Activated CD8-positive, alpha-beta T cell treated with anti-CD3 and anti-CD28 coated beads for 36 hours (primary cell): ENCODE results near the gene TAX1BP3. TPM values are rescaled to one million over a fixed set of nuclear protein-coding genes. Genes with fewer than 3 reads are reported as not detected.

Experiments used
- ATAC-seq: fragments of 200-7000 bp; cut with Tn5 transposase; one replicate; pipeline ENCODE4 v1.10.0; 2021; ENCODE audit warnings: mild to moderate bottlenecking, moderate library complexity
- CTCF ChIA-PET: fragments of 350-600 bp; sonication (Branson Sonifier 250); formaldehyde crosslinking; loops from one replicate; lab custom pipeline; 2021; ENCODE audit warnings: antibody characterized with exemption; lab: Charles Lee
- POLR2A ChIA-PET: fragments of 350-600 bp; sonication (Branson Sonifier 250); formaldehyde crosslinking; loops from one replicate; lab custom pipeline; 2021; ENCODE audit warnings: antibody characterized with exemption; lab: Charles Lee
- DNase-seq: peaks from one replicate; pipeline ENCODE4 v3.0.0-alpha.2; 2020
- H3K27ac Mint-ChIP-seq: one replicate; pipeline ENCODE4 v1.8.0; 2021; ENCODE audit warnings: mild to moderate bottlenecking, mixed read lengths
- H3K27me3 Mint-ChIP-seq: one replicate; pipeline ENCODE4 v1.8.0; 2021; ENCODE audit warnings: mixed read lengths
- H3K36me3 Mint-ChIP-seq: one replicate; pipeline ENCODE4 v1.8.0; 2021; ENCODE audit warnings: low read depth, mixed read lengths
- H3K4me1 Mint-ChIP-seq: one replicate; pipeline ENCODE4 v1.8.0; 2021; ENCODE audit warnings: low read depth, mixed read lengths
- H3K4me3 Mint-ChIP-seq: one replicate; pipeline ENCODE4 v1.8.0; 2021; ENCODE audit warnings: mild to moderate bottlenecking, moderate library complexity, mixed read lengths
- H3K9me3 Mint-ChIP-seq: one replicate; pipeline ENCODE4 v1.8.0; 2021; ENCODE audit warnings: mixed read lengths
- intact Hi-C: fragments of 100-400 bp; cut with micrococcal nuclease; formaldehyde crosslinking; loops from one replicate; pipeline ENCODE4 v1.10.0; 2022
- total RNA-seq, 2 experiments: library from RNA; stranded (reverse); gene quantifications; one replicate each; pipeline ENCODE4 v1.2.3, GENCODE V29; 2021
- TF ChIP-seq, protein P1 (sequence below): fragments of 200-600 bp; IDR thresholded peaks from one replicate; pipeline ENCODE4 v1.8.0; 2022; ENCODE audit warnings: antibody characterized with exemption, mild to moderate bottlenecking

The TAX1BP3 gene
- total RNA-seq, 2 experiments from 2014 or later, result 14.3 to 15.1 TPM

DNA sequence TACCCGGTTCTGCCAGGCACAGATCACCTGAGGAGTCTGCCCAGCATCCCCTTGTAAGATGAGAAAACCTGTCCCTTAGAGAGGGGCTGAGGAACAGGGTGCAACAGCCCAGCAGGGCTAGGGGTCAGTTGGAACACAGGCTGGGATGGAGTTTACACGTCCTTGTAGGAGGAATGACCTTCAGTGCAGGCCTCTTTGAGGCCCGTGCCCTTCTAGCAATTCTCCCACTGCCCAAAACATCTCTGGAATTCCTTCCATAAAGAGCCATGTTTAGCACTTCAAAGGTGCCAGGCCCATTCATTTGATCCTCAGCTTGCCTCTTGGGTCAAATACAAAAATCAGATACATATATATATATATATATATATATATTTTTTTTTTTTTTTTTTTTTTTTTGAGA, 27.4 kb downstream of the TAX1BP3 start:
- ATAC-seq (no peak), DNase-seq (no peak)
- no peak overlapping the region for H3K4me3 Mint-ChIP-seq
- H3K27ac Mint-ChIP-seq, result peak overlapping the region; percentile 89
- TF ChIP-seq, protein P1, sequence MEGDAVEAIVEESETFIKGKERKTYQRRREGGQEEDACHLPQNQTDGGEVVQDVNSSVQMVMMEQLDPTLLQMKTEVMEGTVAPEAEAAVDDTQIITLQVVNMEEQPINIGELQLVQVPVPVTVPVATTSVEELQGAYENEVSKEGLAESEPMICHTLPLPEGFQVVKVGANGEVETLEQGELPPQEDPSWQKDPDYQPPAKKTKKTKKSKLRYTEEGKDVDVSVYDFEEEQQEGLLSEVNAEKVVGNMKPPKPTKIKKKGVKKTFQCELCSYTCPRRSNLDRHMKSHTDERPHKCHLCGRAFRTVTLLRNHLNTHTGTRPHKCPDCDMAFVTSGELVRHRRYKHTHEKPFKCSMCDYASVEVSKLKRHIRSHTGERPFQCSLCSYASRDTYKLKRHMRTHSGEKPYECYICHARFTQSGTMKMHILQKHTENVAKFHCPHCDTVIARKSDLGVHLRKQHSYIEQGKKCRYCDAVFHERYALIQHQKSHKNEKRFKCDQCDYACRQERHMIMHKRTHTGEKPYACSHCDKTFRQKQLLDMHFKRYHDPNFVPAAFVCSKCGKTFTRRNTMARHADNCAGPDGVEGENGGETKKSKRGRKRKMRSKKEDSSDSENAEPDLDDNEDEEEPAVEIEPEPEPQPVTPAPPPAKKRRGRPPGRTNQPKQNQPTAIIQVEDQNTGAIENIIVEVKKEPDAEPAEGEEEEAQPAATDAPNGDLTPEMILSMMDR, result no peak
- no peaks in the 10 kb centered on the region for H3K9me3 Mint-ChIP-seq
- ChIA-PET POLR2A (interaction anchor here (0.8 kb wide), 1 partner anchor 17 kb away, joined by 3 read pairs; no protein-coding TSS in a partner anchor), CTCF (interaction anchor here (1.5 kb wide), 1 partner anchor 38 kb away, joined by 5 read pairs; no protein-coding TSS in a partner anchor)
- intact Hi-C loops, result no loop called here
- peaks cover 38% of the 10 kb centered on the region for H3K4me1 Mint-ChIP-seq
- peaks cover 16% of the 10 kb centered on the region for H3K36me3 Mint-ChIP-seq
- H3K27me3 Mint-ChIP-seq, result no peaks in the 10 kb centered on the region

DNA sequence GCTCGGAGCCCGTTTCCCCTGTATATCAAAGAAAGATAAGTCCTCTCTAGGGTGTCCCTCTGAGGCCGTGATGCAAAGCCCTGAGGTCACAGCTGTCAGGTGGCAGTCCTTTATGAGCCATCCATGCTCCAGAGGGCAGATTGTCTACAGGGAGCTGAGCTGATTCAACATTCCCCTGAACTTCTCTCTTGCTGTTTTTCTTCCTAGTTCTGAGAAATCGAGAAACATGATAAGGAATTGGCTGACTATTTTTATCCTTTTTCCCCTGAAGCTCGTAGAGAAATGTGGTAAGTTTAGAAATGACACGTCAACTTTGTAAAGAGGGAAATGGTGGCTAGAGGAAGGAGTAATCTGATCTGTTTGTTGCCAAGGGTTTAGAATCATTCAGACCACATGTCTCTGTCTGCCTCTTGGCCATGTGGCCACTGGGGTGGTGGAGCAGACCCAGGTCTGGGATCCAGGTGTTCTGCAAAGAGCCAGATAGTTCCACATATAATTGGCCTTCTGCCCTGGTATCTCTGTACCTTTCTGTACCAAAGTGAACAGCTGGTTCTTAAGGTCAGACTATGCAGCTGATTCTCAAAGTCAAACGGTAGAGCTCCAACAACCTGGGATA, 28.3 kb downstream of the TAX1BP3 start:
- Mint-ChIP-seq H3K4me3 (peak overlapping the region; percentile 43), H3K4me1 (peaks cover 36% of the 10 kb centered on the region), H3K36me3 (peaks cover 13% of the 10 kb centered on the region), H3K9me3 (no peaks in the 10 kb centered on the region), H3K27ac (peak overlapping the region; percentile 89), H3K27me3 (no peaks in the 10 kb centered on the region)
- ATAC-seq (peak; percentile 18), DNase-seq (peak; percentile 66)
- ChIA-PET CTCF (interaction anchor here (1.5 kb wide), 1 partner anchor 37 kb away, joined by 5 read pairs; no protein-coding TSS in a partner anchor), POLR2A (no interaction called here)
- TF ChIP-seq, protein P1, result no peak
- intact Hi-C loops, result no loop called here

DNA sequence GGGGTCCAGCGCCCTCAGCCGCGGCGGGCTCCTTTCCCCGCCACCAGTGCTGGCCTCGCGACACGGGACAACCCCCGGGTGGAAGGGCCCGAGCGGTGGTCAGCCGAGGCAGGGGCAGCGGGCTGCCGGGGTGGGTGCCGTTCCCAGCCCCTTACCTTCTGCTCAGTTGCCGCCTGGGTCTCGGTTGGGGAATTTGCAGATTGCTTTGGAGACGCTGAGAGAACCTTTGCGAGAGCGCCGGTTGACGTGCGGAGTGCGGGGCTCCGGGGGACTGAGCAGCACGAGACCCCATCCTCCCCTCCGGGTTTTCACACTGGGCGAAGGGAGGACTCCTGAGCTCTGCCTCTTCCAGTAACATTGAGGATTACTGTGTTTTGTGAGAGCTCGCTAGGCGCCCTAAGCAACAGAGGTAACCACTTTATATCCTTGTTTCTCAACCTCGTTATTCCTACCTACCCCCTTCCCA, 31.4 kb downstream of the TAX1BP3 start:
- CTCF ChIA-PET, result interaction anchor here (1.1 to 2.7 kb wide), 6 partner anchors 10 to 588 kb away, joined by 3 to 14 read pairs (median 6); no protein-coding TSS in a partner anchor
- no peak overlapping the region for H3K27ac Mint-ChIP-seq
- no peak for ATAC-seq

DNA sequence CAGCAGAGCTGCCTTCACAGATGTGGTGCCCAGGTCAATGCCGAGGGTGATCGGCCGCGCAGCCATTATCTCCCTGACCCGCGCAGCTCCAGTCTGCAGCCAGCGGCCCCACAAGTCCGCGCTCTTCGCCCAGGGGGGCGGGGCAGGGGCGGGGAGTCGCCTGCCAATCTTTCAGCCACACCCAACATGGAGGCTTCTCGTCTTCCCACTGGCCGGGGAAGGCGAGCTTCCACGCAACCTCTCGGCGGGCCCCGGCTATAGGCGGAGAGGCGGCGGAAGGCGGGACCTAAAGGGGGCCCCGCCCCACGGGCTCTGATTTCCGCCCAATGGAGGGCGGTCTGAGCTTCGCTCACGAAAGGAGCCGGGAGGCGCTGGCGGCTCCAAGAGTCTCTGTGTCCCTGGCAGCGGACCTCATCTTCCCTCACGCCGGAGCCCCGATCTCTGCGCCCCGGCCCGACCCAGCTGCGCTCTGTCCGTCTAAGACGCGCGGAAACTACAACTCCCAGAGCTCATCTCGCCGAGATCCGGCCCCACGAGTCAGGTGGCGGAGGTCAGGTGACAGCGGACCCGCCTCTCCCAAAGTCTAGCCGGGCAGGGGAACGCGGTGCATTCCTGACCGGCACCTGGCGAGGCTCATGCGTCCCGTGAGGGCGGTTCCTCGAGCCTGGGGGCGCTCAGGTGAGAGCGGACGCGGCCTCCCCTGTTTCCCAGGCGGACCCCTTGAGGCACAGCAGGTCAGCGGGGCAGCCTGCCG, 32.0 kb downstream of the TAX1BP3 start, which contains the start of the genes CTNS and SHPK:
CTNS (plus strand) TSS at position 607 of the 754 bp plus-strand sequence. CDS start 3,447 bp downstream, outside the sequence.
SHPK (minus strand) TSS at position 97 of the 754 bp plus-strand sequence; CDS start at position 66, 31 bp downstream.
- DNase-seq, result peak; percentile 96
- ChIA-PET CTCF (interaction anchor here (0.7 to 2.7 kb wide), 12 partner anchors 11 to 588 kb away, joined by 3 to 14 read pairs (median 4); no protein-coding TSS in a partner anchor), POLR2A (interaction anchor here (1.5 kb wide), 1 partner anchor 30 kb away, joined by 5 read pairs; no protein-coding TSS in a partner anchor)
- Mint-ChIP-seq H3K36me3 (peaks cover 6% of the 10 kb centered on the region), H3K27ac (peak within 1 kb of the TSS; percentile 96), H3K4me3 (peak within 1 kb of the TSS; percentile 89), H3K4me1 (peaks cover 31% of the 10 kb centered on the region), H3K27me3 (no peaks in the 10 kb centered on the region), H3K9me3 (no peaks in the 10 kb centered on the region)
- TF ChIP-seq, protein P1, result no peak
- intact Hi-C loops, result no loop called here
- peak; percentile 98 for ATAC-seq

More for the DNA sequence above, 31.4 kb downstream of the TAX1BP3 start:
- peak; percentile 10 for DNase-seq
- H3K27me3 Mint-ChIP-seq, result no peaks in the 10 kb centered on the region
- TF ChIP-seq, protein P1, result no peak
- H3K36me3 Mint-ChIP-seq, result peaks cover 10% of the 10 kb centered on the region
- intact Hi-C loops, result no loop called here
- peak overlapping the region; percentile 89 for H3K4me3 Mint-ChIP-seq
- H3K4me1 Mint-ChIP-seq, result peaks cover 35% of the 10 kb centered on the region
- H3K9me3 Mint-ChIP-seq, result no peaks in the 10 kb centered on the region
- POLR2A ChIA-PET, result interaction anchor here (1.5 kb wide), 1 partner anchor 30 kb away, joined by 5 read pairs; no protein-coding TSS in a partner anchor
